ENCODE data around the gene BPIFB2.

BPIFB2 gene

DNA sequence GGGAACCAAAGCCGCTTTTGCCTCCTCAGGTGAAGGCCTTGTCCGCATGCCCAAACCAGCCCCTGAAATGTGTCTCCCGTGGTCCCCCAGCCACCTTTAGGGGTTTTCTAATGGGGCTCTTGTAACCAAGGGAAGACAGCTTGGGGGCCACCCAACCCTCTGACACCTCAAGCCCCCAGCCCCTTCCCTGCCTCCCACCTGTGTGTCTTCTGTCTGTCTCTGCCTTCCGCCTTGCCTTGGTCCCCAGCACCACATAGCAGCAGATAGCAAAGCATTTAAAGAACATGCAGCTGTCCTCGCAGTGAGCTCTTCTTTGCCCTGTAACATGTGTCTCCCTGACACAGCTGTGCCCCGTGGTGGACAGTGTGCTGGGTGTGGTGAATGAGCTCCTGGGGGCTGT, 55.8 kb downstream of the BPIFB2 start:
- TF ChIP-seq, protein P1, sequence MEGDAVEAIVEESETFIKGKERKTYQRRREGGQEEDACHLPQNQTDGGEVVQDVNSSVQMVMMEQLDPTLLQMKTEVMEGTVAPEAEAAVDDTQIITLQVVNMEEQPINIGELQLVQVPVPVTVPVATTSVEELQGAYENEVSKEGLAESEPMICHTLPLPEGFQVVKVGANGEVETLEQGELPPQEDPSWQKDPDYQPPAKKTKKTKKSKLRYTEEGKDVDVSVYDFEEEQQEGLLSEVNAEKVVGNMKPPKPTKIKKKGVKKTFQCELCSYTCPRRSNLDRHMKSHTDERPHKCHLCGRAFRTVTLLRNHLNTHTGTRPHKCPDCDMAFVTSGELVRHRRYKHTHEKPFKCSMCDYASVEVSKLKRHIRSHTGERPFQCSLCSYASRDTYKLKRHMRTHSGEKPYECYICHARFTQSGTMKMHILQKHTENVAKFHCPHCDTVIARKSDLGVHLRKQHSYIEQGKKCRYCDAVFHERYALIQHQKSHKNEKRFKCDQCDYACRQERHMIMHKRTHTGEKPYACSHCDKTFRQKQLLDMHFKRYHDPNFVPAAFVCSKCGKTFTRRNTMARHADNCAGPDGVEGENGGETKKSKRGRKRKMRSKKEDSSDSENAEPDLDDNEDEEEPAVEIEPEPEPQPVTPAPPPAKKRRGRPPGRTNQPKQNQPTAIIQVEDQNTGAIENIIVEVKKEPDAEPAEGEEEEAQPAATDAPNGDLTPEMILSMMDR (IDR thresholded peaks at IDR 0.05; ENCODE audit: low read depth, low read length, missing control alignments) = no peak
- DNase-seq (ENCODE audit: low read depth) = no peak
- in situ Hi-C loops (cut with HindIII; ENCODE audit: low sequenced_read_pairs) = no loop called here
- no peak overlapping the region for H3K4me3 ChIP-seq (ENCODE audit: low read depth, low read length)

DNA sequence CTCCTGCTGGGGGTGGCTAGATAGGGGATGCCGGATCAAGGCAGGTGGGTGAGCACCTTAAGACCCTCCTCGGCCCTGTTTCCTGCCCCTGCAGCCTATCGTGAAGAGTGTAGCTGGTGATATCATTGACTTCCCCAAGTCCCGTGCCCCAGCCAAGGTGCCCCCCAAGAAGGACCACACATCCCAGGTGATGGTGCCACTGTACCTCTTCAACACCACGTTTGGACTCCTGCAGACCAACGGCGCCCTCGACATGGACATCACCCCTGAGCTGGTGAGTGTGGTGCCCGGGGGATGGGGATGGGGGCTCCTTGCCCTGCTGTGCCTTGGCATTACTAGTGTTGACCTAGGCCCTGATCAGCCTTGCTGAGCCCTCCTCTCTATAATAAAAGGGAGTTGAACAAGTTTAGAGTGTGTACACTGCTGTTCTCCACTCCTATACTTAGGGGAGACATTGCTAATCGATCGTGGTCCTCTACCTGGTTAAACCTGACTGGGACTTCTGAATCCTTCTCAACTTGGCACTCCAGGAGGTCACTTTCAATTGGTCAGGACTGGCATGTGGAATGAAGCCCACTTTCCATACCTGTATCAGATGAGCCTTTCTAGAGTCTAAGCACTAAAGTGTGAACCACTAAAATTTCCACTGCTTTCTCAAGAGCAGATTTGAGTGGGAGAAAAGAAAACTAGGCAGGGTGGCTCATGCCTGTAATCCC, 57.2 kb downstream of the BPIFB2 start:
- TF ChIP-seq, protein P1 (IDR thresholded peaks at IDR 0.05; ENCODE audit: low read depth, low read length, missing control alignments) = no peak
- H3K4me3 ChIP-seq (ENCODE audit: low read depth, low read length) = no peak overlapping the region
- no peak for DNase-seq (ENCODE audit: low read depth)
- in situ Hi-C loops (cut with HindIII; ENCODE audit: low sequenced_read_pairs) = no loop called here

DNA sequence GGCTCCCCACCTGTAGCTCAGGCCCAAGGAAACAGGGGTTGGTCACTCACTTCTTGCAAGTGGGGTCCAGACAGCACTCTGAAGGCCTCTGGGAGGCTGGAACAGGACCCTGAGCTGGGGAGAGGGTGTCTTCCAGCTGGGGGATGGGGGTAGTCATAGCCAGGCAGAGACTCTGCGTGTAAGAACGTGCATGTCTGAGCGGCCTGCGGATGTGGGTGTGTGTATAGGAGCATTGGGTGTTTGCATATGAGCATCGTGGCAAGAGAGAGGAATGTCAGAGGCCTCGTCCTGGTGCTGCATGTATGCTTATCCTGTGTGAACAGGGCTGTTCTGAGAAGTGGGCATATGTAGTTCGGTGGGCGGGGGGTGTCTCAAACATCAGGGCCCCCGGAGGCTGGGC, 58.3 kb downstream of the BPIFB2 start:
- in situ Hi-C loops (cut with HindIII; ENCODE audit: low sequenced_read_pairs) = no loop called here
- TF ChIP-seq, protein P1 (IDR thresholded peaks at IDR 0.05; ENCODE audit: low read depth, low read length, missing control alignments) = no peak
- no peak for DNase-seq (ENCODE audit: low read depth)
- no peak overlapping the region for H3K4me3 ChIP-seq (ENCODE audit: low read depth, low read length)

DNA sequence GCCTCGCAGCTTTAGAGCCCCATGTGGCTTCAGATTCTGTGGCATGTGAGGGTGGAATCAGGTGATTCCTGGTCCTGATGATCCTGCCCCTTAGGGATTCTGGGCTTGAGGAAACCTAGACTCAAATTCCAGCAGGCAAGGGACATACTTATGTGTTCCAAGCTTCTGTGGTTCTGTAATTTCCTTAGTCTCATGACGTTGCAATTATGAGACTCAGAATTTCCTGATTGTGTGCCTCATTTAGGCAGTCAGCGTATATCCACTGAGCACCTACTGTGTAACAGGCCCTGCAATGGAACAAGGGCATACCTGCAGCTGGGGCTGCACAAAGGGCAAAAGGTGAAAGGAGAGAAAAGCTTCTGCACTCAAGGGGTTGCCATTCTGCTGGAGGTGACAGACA, 60.3 kb downstream of the BPIFB2 start:
- H3K4me3 ChIP-seq (ENCODE audit: low read depth, low read length) = no peak overlapping the region
- DNase-seq (ENCODE audit: low read depth) = no peak
- in situ Hi-C loops (cut with HindIII; ENCODE audit: low sequenced_read_pairs) = no loop called here
- TF ChIP-seq, protein P1 (IDR thresholded peaks at IDR 0.05; ENCODE audit: low read depth, low read length, missing control alignments) = no peak

DNA sequence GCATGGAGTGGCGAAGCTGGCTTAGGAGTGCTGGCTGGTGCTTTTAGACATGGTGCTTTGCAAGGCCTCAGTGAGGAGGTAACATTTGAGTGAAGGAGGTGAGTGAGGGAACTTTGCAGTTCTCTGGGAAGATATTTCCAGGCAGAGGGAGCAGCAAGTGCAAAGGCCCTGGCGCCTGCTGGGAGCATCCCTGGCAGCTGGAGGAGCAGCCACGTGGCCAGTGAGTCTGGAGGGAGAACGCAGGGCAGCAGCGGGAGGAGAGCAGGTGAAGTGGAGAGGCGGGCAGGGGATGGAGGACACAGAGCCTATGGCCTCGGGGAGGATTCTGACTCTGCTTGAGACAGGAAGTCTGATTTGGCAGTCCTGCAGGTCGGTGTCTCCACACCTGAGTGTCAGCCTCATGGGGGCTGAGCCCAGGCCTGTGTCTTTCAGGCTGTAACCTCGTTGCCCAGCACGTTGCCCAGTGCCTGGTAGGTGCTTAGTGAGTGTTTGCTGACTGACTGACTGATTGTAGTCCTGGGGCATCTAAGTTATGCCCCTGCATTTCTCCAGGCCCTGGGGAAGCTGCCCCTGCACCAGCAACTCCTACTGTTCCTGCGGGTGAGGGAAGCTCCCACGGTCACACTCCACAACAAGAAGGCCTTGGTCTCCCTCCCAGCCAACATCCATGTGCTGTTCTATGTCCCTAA, 60.9 kb downstream of the BPIFB2 start:
- TF ChIP-seq, protein P1 (IDR thresholded peaks at IDR 0.05; ENCODE audit: low read depth, low read length, missing control alignments) = no peak
- H3K4me3 ChIP-seq (ENCODE audit: low read depth, low read length) = no peak overlapping the region
- DNase-seq (ENCODE audit: low read depth) = no peak
- in situ Hi-C loops (cut with HindIII; ENCODE audit: low sequenced_read_pairs) = no loop called here

DNA sequence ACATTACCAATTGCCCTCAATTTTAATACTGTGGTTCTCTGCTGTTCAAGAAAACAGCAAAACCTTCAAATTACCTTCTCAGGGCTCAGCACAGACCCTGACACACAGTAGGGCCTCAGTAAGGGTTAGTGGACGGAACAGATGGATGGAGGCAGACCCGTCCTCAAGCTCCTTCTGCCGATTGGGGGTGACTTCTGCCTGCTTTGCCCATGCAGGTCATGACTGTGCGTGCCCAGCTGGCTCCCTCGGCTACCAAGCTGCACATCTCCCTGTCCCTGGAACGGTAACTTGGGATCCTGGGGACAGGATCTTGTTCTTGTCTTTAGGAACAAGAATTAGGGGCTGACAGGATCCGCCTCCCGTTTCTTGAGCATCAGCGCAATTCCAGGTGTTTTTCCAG, 62.2 kb downstream of the BPIFB2 start:
- TF ChIP-seq, protein P1 (IDR thresholded peaks at IDR 0.05; ENCODE audit: low read depth, low read length, missing control alignments) = no peak
- in situ Hi-C loops (cut with HindIII; ENCODE audit: low sequenced_read_pairs) = no loop called here

More for the DNA sequence above, 62.2 kb downstream of the BPIFB2 start:
- H3K4me3 ChIP-seq (ENCODE audit: low read depth, low read length) = no peak overlapping the region
- no peak for DNase-seq (ENCODE audit: low read depth)
